GM12891 (cell line): ENCODE data around the gene TWIST1.

Experiments
- POLR2A ChIP-seq: IDR thresholded peaks from 2 replicates; pipeline ENCODE4 v1.6.1; 2011; ENCODE audit warnings: low read depth, low read length, control low read depth
- POLR2AphosphoS5 ChIP-seq: IDR thresholded peaks from 2 replicates; pipeline ENCODE4 v1.6.1; 2011; ENCODE audit warnings: low read depth, low read length, control low read depth
- POU2F2 ChIP-seq: IDR thresholded peaks from 2 replicates; pipeline ENCODE4 v1.6.1; 2011; ENCODE audit warnings: low read depth, mild to moderate bottlenecking, control low read depth, low read length, moderate library complexity
- SPI1 ChIP-seq: IDR thresholded peaks from 2 replicates; pipeline ENCODE4 v1.6.1; 2011; ENCODE audit warnings: low read depth, low read length, control low read depth
- TAF1 ChIP-seq: IDR thresholded peaks from 2 replicates; pipeline ENCODE4 v1.6.1; 2011; ENCODE audit warnings: low read depth, low read length, control low read depth

- TF ChIP-seq POLR2A = no peak
- no peak for TF ChIP-seq POU2F2
- no peak for TF ChIP-seq SPI1
- no peak for TF ChIP-seq POLR2AphosphoS5
- no peak for TF ChIP-seq TAF1
Observed at GRCh38 chr7:19113855-19114550, 3.4 kb downstream of the TWIST1 start.
